Kidney capillary endothelial cell (primary cell): ENCODE measurements around the gene GLB1L.

Experiments used
- DNase-seq: peaks from one replicate; pipeline ENCODE4 v3.0.0-alpha.2; 2018; ENCODE audit warnings: low spot score

GLB1L gene

GRCh38 chr2:219221957-219222518, 23.2 kb downstream of the GLB1L start:
- no peak for DNase-seq

- no peak for DNase-seq
Observed at GRCh38 chr2:219220652-219221402, 24.4 kb downstream of the GLB1L start.

- DNase-seq = no peak
Observed at GRCh38 chr2:219219784-219220532, 25.3 kb downstream of the GLB1L start.

GRCh38 chr2:219218732-219219701, 26.2 kb downstream of the GLB1L start, which contains the start of gene ABCB6:
Gene ABCB6 (minus strand): TSS chr2:219218958. CDS start chr2:219218673, 285 bp downstream.
- peak; percentile 67 for DNase-seq

- peak; percentile 42 for DNase-seq
Observed at GRCh38 chr2:219218217-219218731, 27.0 kb downstream of the GLB1L start.

- DNase-seq = no peak
Observed at GRCh38 chr2:219216535-219216915, 28.7 kb downstream of the GLB1L start.

- DNase-seq = no peak
Observed at GRCh38 chr2:219215871-219216534, 29.2 kb downstream of the GLB1L start.

- no peak for DNase-seq
Observed at GRCh38 chr2:219214786-219215185, 30.5 kb downstream of the GLB1L start.

GRCh38 chr2:219214141-219214540, 31.1 kb downstream of the GLB1L start:
- no peak for DNase-seq

- no peak for DNase-seq
Observed at GRCh38 chr2:219213486-219214071, 31.7 kb downstream of the GLB1L start.

GRCh38 chr2:219213026-219213415, 32.2 kb downstream of the GLB1L start:
- DNase-seq = no peak

- no peak for DNase-seq
Observed at GRCh38 chr2:219210886-219211362, 34.3 kb downstream of the GLB1L start.

- DNase-seq = no peak
Observed at GRCh38 chr2:219210196-219210885, 34.9 kb downstream of the GLB1L start.

- no peak for DNase-seq
Observed at GRCh38 chr2:219209236-219210195, 35.7 kb downstream of the GLB1L start.

- no peak for DNase-seq
Observed at GRCh38 chr2:219207884-219208740, 37.1 kb downstream of the GLB1L start.

GRCh38 chr2:219207134-219207883, 37.9 kb downstream of the GLB1L start:
- no peak for DNase-seq
